HEK293 (cell line): ENCODE measurements around the gene LYVE1.

Experiments used
- CTCF ChIA-PET: fragments of 350-600 bp; formaldehyde crosslinking; extraction: SDS; loops from one replicate; lab custom pipeline; 2021; ENCODE audit warnings: antibody characterized with exemption; lab: Yijun Ruan, JAX
- POLR2A ChIA-PET: fragments of 300-600 bp; formaldehyde crosslinking; extraction: SDS; loops from one replicate; lab custom pipeline; 2020; ENCODE audit warnings: antibody characterized with exemption, inconsistent platforms; lab: Yijun Ruan, JAX
- H3K27ac ChIP-seq: fragments of 200-500 bp; sonication (Bioruptor generic); 2 replicates; pipeline ENCODE4 v1.5.1; 2014; ENCODE audit warnings: low read depth, low read length, control low read depth, inconsistent platforms; ENCODE audit errors: extremely low read depth
- H3K36me3 ChIP-seq, 2 experiments: fragments of 200-500 bp in 1 of 2; sonication (Bioruptor generic) in 1 of 2; 1 replicate in 1 of 2; 2 replicates in 1 of 2; pipeline ENCODE4 v1.5.1; 2014 to 2017; ENCODE audit warnings: inconsistent platforms in 2 of 2, low read length in 2 of 2; ENCODE audit not compliant: control insufficient read depth in 2 of 2, insufficient read depth in 1 of 2
- H3K4me1 ChIP-seq: fragments of 200-500 bp; sonication (Bioruptor generic); 2 replicates; pipeline ENCODE4 v1.5.1; 2014; ENCODE audit warnings: mild to moderate bottlenecking, low read length, inconsistent platforms; ENCODE audit not compliant: control insufficient read depth, insufficient read depth
- H3K4me3 ChIP-seq: 2 replicates; pipeline ENCODE4 v1.5.1; 2011; ENCODE audit warnings: low read depth, mild to moderate bottlenecking, control low read depth, low read length, moderate library complexity
- H3K9me3 ChIP-seq: fragments of 200-500 bp; sonication (Bioruptor generic); 2 replicates; pipeline ENCODE4 v1.5.1; 2014; ENCODE audit warnings: low read depth, low read length, inconsistent platforms; ENCODE audit not compliant: control insufficient read depth, insufficient read depth
- GLIS1 ChIP-seq: fragments of 450-650 bp; formaldehyde crosslinking; IDR thresholded peaks from 2 replicates; pipeline ENCODE4 v1.5.1; 2016; ENCODE audit warnings: missing biosample characterization, missing genetic modification characterization
- GLIS2 ChIP-seq: fragments of 450-650 bp; formaldehyde crosslinking; IDR thresholded peaks from 2 replicates; pipeline ENCODE4 v1.5.1; 2016; ENCODE audit warnings: missing biosample characterization, missing genetic modification characterization
- KLF1 ChIP-seq: fragments of 450-650 bp; formaldehyde crosslinking; IDR thresholded peaks from 2 replicates; pipeline ENCODE4 v1.5.1; 2016; ENCODE audit warnings: missing biosample characterization, missing genetic modification characterization
- YY1 ChIP-seq: fragments of 450-650 bp; formaldehyde crosslinking; IDR thresholded peaks from 2 replicates; pipeline ENCODE4 v1.5.1; 2018; ENCODE audit warnings: missing biosample characterization, missing genetic modification characterization
- ZFP37 ChIP-seq: fragments of 450-650 bp; formaldehyde crosslinking; IDR thresholded peaks from 2 replicates; pipeline ENCODE4 v1.5.1; 2016; ENCODE audit warnings: missing biosample characterization, missing genetic modification characterization
- ZNF138 ChIP-seq: fragments of 450-650 bp; formaldehyde crosslinking; IDR thresholded peaks from 2 replicates; pipeline ENCODE4 v1.5.1; 2016; ENCODE audit warnings: missing biosample characterization, missing genetic modification characterization, borderline replicate concordance
- ZNF214 ChIP-seq: fragments of 450-650 bp; formaldehyde crosslinking; IDR thresholded peaks from 2 replicates; pipeline ENCODE4 v1.5.1; 2017; ENCODE audit warnings: missing biosample characterization, mild to moderate bottlenecking, missing genetic modification characterization, borderline replicate concordance
- ZNF221 ChIP-seq: fragments of 450-650 bp; formaldehyde crosslinking; IDR thresholded peaks from 2 replicates; pipeline ENCODE4 v1.5.1; 2017; ENCODE audit warnings: missing biosample characterization, missing genetic modification characterization, borderline replicate concordance
- ZNF394 ChIP-seq: fragments of 450-650 bp; formaldehyde crosslinking; IDR thresholded peaks from 2 replicates; pipeline ENCODE4 v1.5.1; 2016; ENCODE audit warnings: missing biosample characterization, missing genetic modification characterization, mild to moderate bottlenecking, moderate library complexity, borderline replicate concordance
- ZNF544 ChIP-seq: fragments of 450-650 bp; formaldehyde crosslinking; IDR thresholded peaks from 2 replicates; pipeline ENCODE4 v1.5.0; 2017; ENCODE audit warnings: missing biosample characterization, missing genetic modification characterization
- ZNF623 ChIP-seq: fragments of 450-650 bp; formaldehyde crosslinking; IDR thresholded peaks from 2 replicates; pipeline ENCODE4 v1.5.1; 2016; ENCODE audit warnings: missing biosample characterization, missing genetic modification characterization
- ZNF747 ChIP-seq: fragments of 450-650 bp; formaldehyde crosslinking; IDR thresholded peaks from 2 replicates; pipeline ENCODE4 v1.5.1; 2016; ENCODE audit warnings: missing biosample characterization, missing genetic modification characterization
- ZNF785 ChIP-seq: fragments of 450-650 bp; formaldehyde crosslinking; IDR thresholded peaks from 2 replicates; pipeline ENCODE4 v1.5.1; 2016; ENCODE audit warnings: missing biosample characterization, missing genetic modification characterization
- TF ChIP-seq, protein P1 (sequence below): fragments of 450-650 bp; formaldehyde crosslinking; IDR thresholded peaks from 2 replicates; pipeline ENCODE4 v1.5.1; 2017; ENCODE audit warnings: missing biosample characterization, missing genetic modification characterization
- TF ChIP-seq, protein P2 (sequence below): fragments of 450-650 bp; formaldehyde crosslinking; IDR thresholded peaks from 2 replicates; pipeline ENCODE4; 2016; ENCODE audit warnings: missing biosample characterization, missing genetic modification characterization
- TF ChIP-seq, protein P3 (sequence below): fragments of 450-650 bp; formaldehyde crosslinking; IDR thresholded peaks from 2 replicates; pipeline ENCODE4 v1.5.1; 2016; ENCODE audit warnings: missing biosample characterization, missing genetic modification characterization, low read depth
- TF ChIP-seq, protein P4 (sequence below): fragments of 450-650 bp; formaldehyde crosslinking; IDR thresholded peaks from 2 replicates; pipeline ENCODE4 v1.5.1; 2016; ENCODE audit warnings: missing biosample characterization, missing genetic modification characterization
- TF ChIP-seq, protein P5 (sequence below): fragments of 450-650 bp; formaldehyde crosslinking; IDR thresholded peaks from 2 replicates; pipeline ENCODE4 v1.5.1; 2016; ENCODE audit warnings: missing biosample characterization, missing genetic modification characterization

The LYVE1 gene

DNA sequence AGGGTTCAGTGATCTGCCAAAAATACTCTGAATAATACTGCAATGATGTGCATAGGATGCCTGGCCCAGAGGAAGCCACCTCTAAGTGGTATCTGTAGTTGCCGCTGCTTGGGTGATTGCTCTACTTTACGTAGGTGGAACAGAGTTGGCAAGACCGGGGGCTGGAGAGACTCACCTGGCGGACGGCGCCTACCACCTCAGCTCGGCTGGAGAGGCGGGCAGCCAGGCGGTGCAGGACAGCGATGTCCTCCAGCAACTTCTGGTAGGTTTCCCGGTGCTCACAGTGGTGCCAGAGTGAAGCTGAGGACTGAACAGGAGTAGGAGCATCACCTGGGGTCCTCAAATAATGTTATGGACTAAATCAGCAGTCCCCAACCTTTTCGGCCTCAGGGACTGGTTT lies 34.5 kb upstream of the LYVE1 start:
- Histone ChIP-seq H3K27ac (no peak overlapping the region), H3K9me3 (no peaks in the 10 kb centered on the region), H3K4me1 (no peaks in the 10 kb centered on the region), H3K4me3 (no peak overlapping the region), H3K36me3 (no peaks in the 10 kb centered on the region)
- CTCF ChIA-PET, result no interaction called here
- POLR2A ChIA-PET, result no interaction called here
- TF ChIP-seq YY1 (no peak), ZNF214 (tag by site-specific recombination) (no peak), ZNF747 (tag by site-specific recombination) (no peak), ZNF394 (no peak), ZNF544 (no peak), ZFP37 (tag by site-specific recombination) (no peak), ZNF623 (tag by site-specific recombination) (no peak), GLIS1 (tag by site-specific recombination) (no peak), ZNF785 (tag by site-specific recombination) (no peak), KLF1 (tag by site-specific recombination) (no peak), ZNF221 (tag by site-specific recombination) (no peak), GLIS2 (tag by site-specific recombination) (no peak), ZNF138 (tag by site-specific recombination) (no peak)
- TF ChIP-seq, protein P1, sequence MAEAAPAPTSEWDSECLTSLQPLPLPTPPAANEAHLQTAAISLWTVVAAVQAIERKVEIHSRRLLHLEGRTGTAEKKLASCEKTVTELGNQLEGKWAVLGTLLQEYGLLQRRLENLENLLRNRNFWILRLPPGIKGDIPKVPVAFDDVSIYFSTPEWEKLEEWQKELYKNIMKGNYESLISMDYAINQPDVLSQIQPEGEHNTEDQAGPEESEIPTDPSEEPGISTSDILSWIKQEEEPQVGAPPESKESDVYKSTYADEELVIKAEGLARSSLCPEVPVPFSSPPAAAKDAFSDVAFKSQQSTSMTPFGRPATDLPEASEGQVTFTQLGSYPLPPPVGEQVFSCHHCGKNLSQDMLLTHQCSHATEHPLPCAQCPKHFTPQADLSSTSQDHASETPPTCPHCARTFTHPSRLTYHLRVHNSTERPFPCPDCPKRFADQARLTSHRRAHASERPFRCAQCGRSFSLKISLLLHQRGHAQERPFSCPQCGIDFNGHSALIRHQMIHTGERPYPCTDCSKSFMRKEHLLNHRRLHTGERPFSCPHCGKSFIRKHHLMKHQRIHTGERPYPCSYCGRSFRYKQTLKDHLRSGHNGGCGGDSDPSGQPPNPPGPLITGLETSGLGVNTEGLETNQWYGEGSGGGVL (tag by site-specific recombination), result no peak
- TF ChIP-seq, protein P2, sequence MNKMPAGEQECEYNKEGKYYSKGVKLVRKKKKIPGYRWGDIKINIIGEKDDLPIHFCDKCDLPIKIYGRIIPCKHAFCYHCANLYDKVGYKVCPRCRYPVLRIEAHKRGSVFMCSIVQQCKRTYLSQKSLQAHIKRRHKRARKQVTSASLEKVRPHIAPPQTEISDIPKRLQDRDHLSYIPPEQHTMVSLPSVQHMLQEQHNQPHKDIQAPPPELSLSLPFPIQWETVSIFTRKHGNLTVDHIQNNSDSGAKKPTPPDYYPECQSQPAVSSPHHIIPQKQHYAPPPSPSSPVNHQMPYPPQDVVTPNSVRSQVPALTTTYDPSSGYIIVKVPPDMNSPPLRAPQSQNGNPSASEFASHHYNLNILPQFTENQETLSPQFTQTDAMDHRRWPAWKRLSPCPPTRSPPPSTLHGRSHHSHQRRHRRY (tag by site-specific recombination), result no peak
- TF ChIP-seq, protein P3, sequence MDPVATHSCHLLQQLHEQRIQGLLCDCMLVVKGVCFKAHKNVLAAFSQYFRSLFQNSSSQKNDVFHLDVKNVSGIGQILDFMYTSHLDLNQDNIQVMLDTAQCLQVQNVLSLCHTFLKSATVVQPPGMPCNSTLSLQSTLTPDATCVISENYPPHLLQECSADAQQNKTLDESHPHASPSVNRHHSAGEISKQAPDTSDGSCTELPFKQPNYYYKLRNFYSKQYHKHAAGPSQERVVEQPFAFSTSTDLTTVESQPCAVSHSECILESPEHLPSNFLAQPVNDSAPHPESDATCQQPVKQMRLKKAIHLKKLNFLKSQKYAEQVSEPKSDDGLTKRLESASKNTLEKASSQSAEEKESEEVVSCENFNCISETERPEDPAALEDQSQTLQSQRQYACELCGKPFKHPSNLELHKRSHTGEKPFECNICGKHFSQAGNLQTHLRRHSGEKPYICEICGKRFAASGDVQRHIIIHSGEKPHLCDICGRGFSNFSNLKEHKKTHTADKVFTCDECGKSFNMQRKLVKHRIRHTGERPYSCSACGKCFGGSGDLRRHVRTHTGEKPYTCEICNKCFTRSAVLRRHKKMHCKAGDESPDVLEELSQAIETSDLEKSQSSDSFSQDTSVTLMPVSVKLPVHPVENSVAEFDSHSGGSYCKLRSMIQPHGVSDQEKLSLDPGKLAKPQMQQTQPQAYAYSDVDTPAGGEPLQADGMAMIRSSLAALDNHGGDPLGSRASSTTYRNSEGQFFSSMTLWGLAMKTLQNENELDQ (tag by site-specific recombination), result no peak
- TF ChIP-seq, protein P4, sequence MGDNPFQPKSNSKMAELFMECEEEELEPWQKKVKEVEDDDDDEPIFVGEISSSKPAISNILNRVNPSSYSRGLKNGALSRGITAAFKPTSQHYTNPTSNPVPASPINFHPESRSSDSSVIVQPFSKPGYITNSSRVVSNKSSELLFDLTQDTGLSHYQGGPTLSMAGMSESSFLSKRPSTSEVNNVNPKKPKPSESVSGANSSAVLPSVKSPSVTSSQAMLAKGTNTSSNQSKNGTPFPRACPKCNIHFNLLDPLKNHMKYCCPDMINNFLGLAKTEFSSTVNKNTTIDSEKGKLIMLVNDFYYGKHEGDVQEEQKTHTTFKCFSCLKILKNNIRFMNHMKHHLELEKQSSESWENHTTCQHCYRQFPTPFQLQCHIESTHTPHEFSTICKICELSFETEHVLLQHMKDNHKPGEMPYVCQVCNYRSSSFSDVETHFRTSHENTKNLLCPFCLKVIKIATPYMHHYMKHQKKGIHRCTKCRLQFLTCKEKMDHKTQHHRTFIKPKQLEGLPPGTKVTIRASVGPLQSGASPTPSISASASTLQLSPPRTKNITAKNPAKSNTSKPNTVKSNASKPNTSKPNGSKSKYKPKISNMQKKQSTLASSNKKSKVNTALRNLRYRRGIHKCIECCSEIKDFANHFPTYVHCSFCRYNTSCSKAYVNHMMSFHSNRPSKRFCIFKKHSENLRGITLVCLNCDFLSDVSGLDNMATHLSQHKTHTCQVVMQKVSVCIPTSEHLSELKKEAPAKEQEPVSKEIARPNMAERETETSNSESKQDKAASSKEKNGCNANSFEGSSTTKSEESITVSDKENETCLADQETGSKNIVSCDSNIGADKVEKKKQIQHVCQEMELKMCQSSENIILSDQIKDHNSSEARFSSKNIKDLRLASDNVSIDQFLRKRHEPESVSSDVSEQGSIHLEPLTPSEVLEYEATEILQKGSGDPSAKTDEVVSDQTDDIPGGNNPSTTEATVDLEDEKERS (tag by site-specific recombination), result no peak
- TF ChIP-seq, protein P5, sequence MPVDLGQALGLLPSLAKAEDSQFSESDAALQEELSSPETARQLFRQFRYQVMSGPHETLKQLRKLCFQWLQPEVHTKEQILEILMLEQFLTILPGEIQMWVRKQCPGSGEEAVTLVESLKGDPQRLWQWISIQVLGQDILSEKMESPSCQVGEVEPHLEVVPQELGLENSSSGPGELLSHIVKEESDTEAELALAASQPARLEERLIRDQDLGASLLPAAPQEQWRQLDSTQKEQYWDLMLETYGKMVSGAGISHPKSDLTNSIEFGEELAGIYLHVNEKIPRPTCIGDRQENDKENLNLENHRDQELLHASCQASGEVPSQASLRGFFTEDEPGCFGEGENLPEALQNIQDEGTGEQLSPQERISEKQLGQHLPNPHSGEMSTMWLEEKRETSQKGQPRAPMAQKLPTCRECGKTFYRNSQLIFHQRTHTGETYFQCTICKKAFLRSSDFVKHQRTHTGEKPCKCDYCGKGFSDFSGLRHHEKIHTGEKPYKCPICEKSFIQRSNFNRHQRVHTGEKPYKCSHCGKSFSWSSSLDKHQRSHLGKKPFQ, result no peak
